ENCODE measurements around the gene ASXL3.

Gene ASXL3

GRCh38 chr18:33584548-33585430 lies 6.8 kb downstream of the ASXL3 start:
- no peak overlapping the region for H3K4me2 ChIP-seq (ENCODE audit: insufficient read depth, low read length)
- H3K4me1 ChIP-seq (ENCODE audit: insufficient read depth, low read length): no peaks in the 10 kb centered on the region
- ATAC-seq (ENCODE audit: insufficient read depth, low read depth): no peak
- TF ChIP-seq EZH2 (IDR thresholded peaks at IDR 0.05; ENCODE audit: borderline replicate concordance, low read depth, low read length, severe bottlenecking) (no peak), CTCF (IDR thresholded peaks at IDR 0.05; ENCODE audit: borderline replicate concordance, extremely low read depth, low read length, poor library complexity, severe bottlenecking) (no peak)
- H3K9me3 ChIP-seq (ENCODE audit: insufficient read depth, low read length, severe bottlenecking): no peaks in the 10 kb centered on the region
- no peaks in the 10 kb centered on the region for H3K79me2 ChIP-seq (ENCODE audit: insufficient read depth, low read length)
- H3K27ac ChIP-seq (ENCODE audit: low read length): no peak overlapping the region
- DNase-seq: no peak
- H3K9ac ChIP-seq (ENCODE audit: low read depth, low read length): no peak overlapping the region
- H2AFZ ChIP-seq (ENCODE audit: low read depth, low read length): no peak overlapping the region
- H3K4me3 ChIP-seq (ENCODE audit: low read depth in 1 of 2, low read length in 2 of 2): no peak overlapping the region
- H3K27me3 ChIP-seq (ENCODE audit: insufficient read depth, low read length, poor library complexity): no peaks in the 10 kb centered on the region
- H4K20me1 ChIP-seq (ENCODE audit: insufficient read depth, low read length): no peaks in the 10 kb centered on the region
- no peaks in the 10 kb centered on the region for H3K36me3 ChIP-seq (ENCODE audit: insufficient read depth, low read length)

- Histone ChIP-seq H3K27ac (ENCODE audit: low read length) (no peak overlapping the region), H3K36me3 (ENCODE audit: insufficient read depth, low read length) (no peaks in the 10 kb centered on the region), H3K79me2 (ENCODE audit: insufficient read depth, low read length) (no peaks in the 10 kb centered on the region), H3K4me1 (ENCODE audit: insufficient read depth, low read length) (no peaks in the 10 kb centered on the region), H3K9me3 (ENCODE audit: insufficient read depth, low read length, severe bottlenecking) (no peaks in the 10 kb centered on the region), H3K4me3 (ENCODE audit: low read depth in 1 of 2, low read length in 2 of 2) (no peak overlapping the region), H4K20me1 (ENCODE audit: insufficient read depth, low read length) (no peaks in the 10 kb centered on the region), H2AFZ (ENCODE audit: low read depth, low read length) (no peak overlapping the region), H3K4me2 (ENCODE audit: insufficient read depth, low read length) (no peak overlapping the region), H3K9ac (ENCODE audit: low read depth, low read length) (no peak overlapping the region), H3K27me3 (ENCODE audit: insufficient read depth, low read length, poor library complexity) (no peaks in the 10 kb centered on the region)
- TF ChIP-seq EZH2 (IDR thresholded peaks at IDR 0.05; ENCODE audit: borderline replicate concordance, low read depth, low read length, severe bottlenecking) (no peak), CTCF (IDR thresholded peaks at IDR 0.05; ENCODE audit: borderline replicate concordance, extremely low read depth, low read length, poor library complexity, severe bottlenecking) (no peak)
- DNase-seq (no peak), ATAC-seq (ENCODE audit: insufficient read depth, low read depth) (no peak)
These were observed 7.4 kb downstream of the ASXL3 start for GRCh38 chr18:33585431-33585775.

- Histone ChIP-seq H3K4me1 (ENCODE audit: insufficient read depth, low read length) (no peaks in the 10 kb centered on the region), H3K27ac (ENCODE audit: low read length) (no peak overlapping the region), H2AFZ (ENCODE audit: low read depth, low read length) (no peak overlapping the region), H3K36me3 (ENCODE audit: insufficient read depth, low read length) (no peaks in the 10 kb centered on the region), H3K4me3 (ENCODE audit: low read depth in 1 of 2, low read length in 2 of 2) (no peak overlapping the region), H3K27me3 (ENCODE audit: insufficient read depth, low read length, poor library complexity) (no peaks in the 10 kb centered on the region), H3K9ac (ENCODE audit: low read depth, low read length) (no peak overlapping the region), H3K79me2 (ENCODE audit: insufficient read depth, low read length) (no peaks in the 10 kb centered on the region), H3K4me2 (ENCODE audit: insufficient read depth, low read length) (no peak overlapping the region), H4K20me1 (ENCODE audit: insufficient read depth, low read length) (no peaks in the 10 kb centered on the region), H3K9me3 (ENCODE audit: insufficient read depth, low read length, severe bottlenecking) (no peaks in the 10 kb centered on the region)
- no peak for TF ChIP-seq CTCF (IDR thresholded peaks at IDR 0.05; ENCODE audit: borderline replicate concordance, extremely low read depth, low read length, poor library complexity, severe bottlenecking)
- TF ChIP-seq EZH2 (IDR thresholded peaks at IDR 0.05; ENCODE audit: borderline replicate concordance, low read depth, low read length, severe bottlenecking): no peak
- DNase-seq: no peak
- ATAC-seq (ENCODE audit: insufficient read depth, low read depth): no peak
These were observed 10.3 kb downstream of the ASXL3 start for GRCh38 chr18:33588361-33588760.
